ENCODE results near the gene ZNF212. TPM values are rescaled to one million over a fixed set of nuclear protein-coding genes. Genes with fewer than 3 reads are reported as not detected.

ZNF212 gene
- total and polyA plus RNA-seq, 9 of the 15 experiments (the other 6 are each of a cell fraction or from before 2014, with no cell fraction given): 1.8 to 21.4 (median 7.2) TPM

DNA sequence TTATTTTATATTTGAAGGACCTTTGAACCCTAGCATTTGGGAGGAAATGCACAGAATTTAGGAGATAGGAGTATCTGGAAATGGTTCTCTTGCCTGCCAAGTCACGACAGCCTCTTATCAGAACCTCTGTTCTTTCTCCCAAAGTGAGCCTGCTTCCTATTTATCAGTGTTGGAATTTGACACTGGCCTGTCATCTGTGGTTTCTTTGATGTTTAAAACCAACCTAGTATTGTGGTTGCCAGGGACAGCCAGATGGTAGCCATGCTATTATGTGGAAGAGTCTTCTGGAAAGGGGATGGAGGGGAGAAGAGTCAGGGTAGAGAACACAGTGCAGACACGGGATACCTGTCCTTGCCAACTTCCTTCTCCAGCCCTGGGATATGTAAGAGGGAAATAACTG lies 23.0 kb upstream of the ZNF212 start (continued):
- TF ChIP-seq TEAD4 (IDR thresholded peaks at IDR 0.05; ENCODE audit: low read length) (0 out of 2 replicates have a peak, but pooled peaks have one; percentile 14), TEAD4 (CRISPR knock-in tag; IDR thresholded peaks at IDR 0.05; ENCODE audit: borderline replicate concordance) (no peak), SRSF3 (IDR thresholded peaks at IDR 0.05; ENCODE audit: insufficient read depth, low read length) (no peak), POLR2G (IDR thresholded peaks at IDR 0.05; ENCODE audit: low read depth, low read length) (no peak), GTF2A2 (tag; IDR thresholded peaks at IDR 0.05) (no peak), NFE2 (IDR thresholded peaks at IDR 0.05; ENCODE audit: low read depth) (peak; percentile 43), ZNF695 (CRISPR knock-in tag; IDR thresholded peaks at IDR 0.05) (no peak), MYC (IDR thresholded peaks at IDR 0.05; ENCODE audit: low read depth, low read length) (no peak), MYC (CRISPR knock-in tag; IDR thresholded peaks at IDR 0.05; ENCODE audit: borderline replicate concordance, low read depth) (no peak), CBFA2T3 (IDR thresholded peaks at IDR 0.05) (peak; percentile 39; the same call in 1 of the 2 replicates), LEF1 (IDR thresholded peaks at IDR 0.05) (peak; percentile 68; the same call in 1 of the 2 replicates), TCF3 (CRISPR knock-in tag; IDR thresholded peaks at IDR 0.05) (peak; percentile 57; the same call in 1 of the 2 replicates)
- TF ChIP-seq, protein P1, sequence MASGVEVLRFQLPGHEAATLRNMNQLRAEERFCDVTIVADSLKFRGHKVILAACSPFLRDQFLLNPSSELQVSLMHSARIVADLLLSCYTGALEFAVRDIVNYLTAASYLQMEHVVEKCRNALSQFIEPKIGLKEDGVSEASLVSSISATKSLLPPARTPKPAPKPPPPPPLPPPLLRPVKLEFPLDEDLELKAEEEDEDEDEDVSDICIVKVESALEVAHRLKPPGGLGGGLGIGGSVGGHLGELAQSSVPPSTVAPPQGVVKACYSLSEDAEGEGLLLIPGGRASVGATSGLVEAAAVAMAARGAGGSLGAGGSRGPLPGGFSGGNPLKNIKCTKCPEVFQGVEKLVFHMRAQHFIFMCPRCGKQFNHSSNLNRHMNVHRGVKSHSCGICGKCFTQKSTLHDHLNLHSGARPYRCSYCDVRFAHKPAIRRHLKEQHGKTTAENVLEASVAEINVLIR (CRISPR knock-in tag; IDR thresholded peaks at IDR 0.05): no peak
- TF ChIP-seq, protein P2, sequence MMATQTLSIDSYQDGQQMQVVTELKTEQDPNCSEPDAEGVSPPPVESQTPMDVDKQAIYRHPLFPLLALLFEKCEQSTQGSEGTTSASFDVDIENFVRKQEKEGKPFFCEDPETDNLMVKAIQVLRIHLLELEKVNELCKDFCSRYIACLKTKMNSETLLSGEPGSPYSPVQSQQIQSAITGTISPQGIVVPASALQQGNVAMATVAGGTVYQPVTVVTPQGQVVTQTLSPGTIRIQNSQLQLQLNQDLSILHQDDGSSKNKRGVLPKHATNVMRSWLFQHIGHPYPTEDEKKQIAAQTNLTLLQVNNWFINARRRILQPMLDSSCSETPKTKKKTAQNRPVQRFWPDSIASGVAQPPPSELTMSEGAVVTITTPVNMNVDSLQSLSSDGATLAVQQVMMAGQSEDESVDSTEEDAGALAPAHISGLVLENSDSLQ (IDR thresholded peaks at IDR 0.05): peak; percentile 12; the same call in 1 of the 2 replicates

Measured in K562 (cell line).